SK-N-MC (cell line): ENCODE results near the gene ANO10.
"Not testable (repeated sequence)": the region's sequence is repeated elsewhere in the genome, so short reads cannot be mapped to it uniquely, and the experiment has no call there.

ENCODE experiments used
- DNase-seq: peaks from one replicate; pipeline ENCODE4 v3.0.0-alpha.2; 2011; ENCODE audit warnings: low read depth, low spot score
- H3K27ac ChIP-seq: fragments of 200-600 bp; sonication (generic); 2 replicates; pipeline ENCODE4 v1.5.1; 2016; ENCODE audit warnings: mixed run types
- H3K36me3 ChIP-seq: fragments of 200-600 bp; sonication (generic); 2 replicates; pipeline ENCODE4 v1.6.1; 2017; ENCODE audit warnings: antibody characterized with exemption, low read length, mixed read lengths; ENCODE audit not compliant: insufficient read depth
- H3K4me3 ChIP-seq: fragments of 200-600 bp; sonication (generic); 2 replicates; pipeline ENCODE4 v1.5.1; 2016
- H3K9ac ChIP-seq: fragments of 200-600 bp; sonication (generic); 2 replicates; pipeline ENCODE4 v1.8.0; 2017; ENCODE audit warnings: mixed run types, mixed read lengths; ENCODE audit not compliant: insufficient read length
- H3K9me3 ChIP-seq: fragments of 200-600 bp; sonication (generic); 2 replicates; pipeline ENCODE4 v1.6.1; 2017; ENCODE audit warnings: low read depth, mild to moderate bottlenecking, antibody characterized with exemption, low read length, moderate library complexity, mixed read lengths
- EZH2 ChIP-seq: fragments of 200-600 bp; sonication (generic); IDR thresholded peaks from one replicate; pipeline ENCODE4 v1.6.1; 2017; ENCODE audit warnings: antibody characterized with exemption
- FOXP2 ChIP-seq: optimal IDR thresholded peaks from 2 replicates; pipeline ENCODE3; 2011; ENCODE audit warnings: mild to moderate bottlenecking, moderate library complexity; ENCODE audit not compliant: insufficient read depth; ENCODE audit errors: extremely low read length, control extremely low read depth
- POLR2AphosphoS5 ChIP-seq: IDR thresholded peaks from 2 replicates; pipeline ENCODE4 v1.6.1; 2012; ENCODE audit warnings: mild to moderate bottlenecking, low read depth, low read length, borderline replicate concordance

ANO10 gene

GRCh38 chr3:43478118-43478785, 143.6 kb downstream of the ANO10 start:
- Histone ChIP-seq H3K4me3 (no peak overlapping the region), H3K27ac (no peak overlapping the region), H3K36me3 (no peaks in the 10 kb centered on the region), H3K9ac (no peak overlapping the region), H3K9me3 (no peaks in the 10 kb centered on the region)
- TF ChIP-seq FOXP2: no peak
- TF ChIP-seq EZH2: no peak
- no peak for TF ChIP-seq POLR2AphosphoS5
- no peak for DNase-seq

GRCh38 chr3:43477600-43477999, 144.2 kb downstream of the ANO10 start:
- Histone ChIP-seq H3K4me3 (no peak overlapping the region), H3K27ac (no peak overlapping the region), H3K36me3 (no peaks in the 10 kb centered on the region), H3K9me3 (no peaks in the 10 kb centered on the region), H3K9ac (no peak overlapping the region)
- no peak for TF ChIP-seq EZH2
- TF ChIP-seq FOXP2: no peak
- no peak for TF ChIP-seq POLR2AphosphoS5
- no peak for DNase-seq

- Histone ChIP-seq H3K9ac (no peak overlapping the region), H3K27ac (no peak overlapping the region), H3K4me3 (no peak overlapping the region), H3K36me3 (no peaks in the 10 kb centered on the region), H3K9me3 (no peaks in the 10 kb centered on the region)
- TF ChIP-seq EZH2 (no peak), POLR2AphosphoS5 (no peak), FOXP2 (no peak)
- DNase-seq: no peak
Measured at GRCh38 chr3:43473737-43474136, 148.1 kb downstream of the ANO10 start.

GRCh38 chr3:43473244-43473643, 148.6 kb downstream of the ANO10 start:
- no peak for DNase-seq
- Histone ChIP-seq H3K9ac (no peak overlapping the region), H3K9me3 (no peaks in the 10 kb centered on the region), H3K27ac (no peak overlapping the region), H3K4me3 (no peak overlapping the region), H3K36me3 (no peaks in the 10 kb centered on the region)
- TF ChIP-seq POLR2AphosphoS5 (no peak), EZH2 (no peak), FOXP2 (no peak)

GRCh38 chr3:43468133-43468532, 153.7 kb downstream of the ANO10 start:
- H3K36me3 ChIP-seq: no peaks in the 10 kb centered on the region
- no peak overlapping the region for H3K9ac ChIP-seq
- H3K27ac ChIP-seq: no peak overlapping the region
- TF ChIP-seq EZH2 (no peak), POLR2AphosphoS5 (no peak), FOXP2 (no peak)
- H3K9me3 ChIP-seq: no peaks in the 10 kb centered on the region
- H3K4me3 ChIP-seq: no peak overlapping the region
- DNase-seq: no peak

- no peak for DNase-seq
- Histone ChIP-seq H3K4me3 (no peak overlapping the region), H3K9ac (no peak overlapping the region), H3K9me3 (no peaks in the 10 kb centered on the region), H3K27ac (no peak overlapping the region), H3K36me3 (no peaks in the 10 kb centered on the region)
- TF ChIP-seq EZH2 (no peak), FOXP2 (no peak), POLR2AphosphoS5 (no peak)
Measured at GRCh38 chr3:43465109-43465508, 156.7 kb downstream of the ANO10 start.

- not testable (repeated sequence) for H3K9ac ChIP-seq, H3K9me3 ChIP-seq, DNase-seq, H3K4me3 ChIP-seq, H3K36me3 ChIP-seq, H3K27ac ChIP-seq
Measured at GRCh38 chr3:43462566-43462965, 159.2 kb downstream of the ANO10 start.

GRCh38 chr3:43461345-43461744, 160.5 kb downstream of the ANO10 start:
- H3K36me3 ChIP-seq: no peaks in the 10 kb centered on the region
- H3K9me3 ChIP-seq: no peaks in the 10 kb centered on the region
- H3K4me3 ChIP-seq: no peak overlapping the region
- no peak for DNase-seq
- no peak overlapping the region for H3K9ac ChIP-seq
- H3K27ac ChIP-seq: no peak overlapping the region
- TF ChIP-seq EZH2 (no peak), POLR2AphosphoS5 (no peak), FOXP2 (no peak)

GRCh38 chr3:43457038-43457437, 164.8 kb downstream of the ANO10 start:
- not testable (repeated sequence) for H3K27ac ChIP-seq, H3K9ac ChIP-seq

GRCh38 chr3:43455233-43455632, 166.6 kb downstream of the ANO10 start:
- H3K27ac ChIP-seq: no peak overlapping the region
- H3K9me3 ChIP-seq: no peaks in the 10 kb centered on the region
- no peak overlapping the region for H3K4me3 ChIP-seq
- no peak for TF ChIP-seq POLR2AphosphoS5
- no peak for TF ChIP-seq EZH2
- TF ChIP-seq FOXP2: no peak
- no peaks in the 10 kb centered on the region for H3K36me3 ChIP-seq
- H3K9ac ChIP-seq: no peak overlapping the region
- no peak for DNase-seq

More at GRCh38 chr3:43457038-43457437, 164.8 kb downstream of the ANO10 start:
- not testable (repeated sequence) for H3K9me3 ChIP-seq, DNase-seq, H3K4me3 ChIP-seq, H3K36me3 ChIP-seq
